H9 (cell line): ENCODE measurements around the gene MICAL3. TPM values are rescaled to one million over a fixed set of nuclear protein-coding genes. Genes with fewer than 3 reads are reported as not detected.

ENCODE experiments used
- DNase-seq: peaks from one replicate; pipeline ENCODE4 v3.0.0-alpha.2; 2017
- H2AFZ ChIP-seq: one replicate; pipeline ENCODE4 v1.6.1; 2013; ENCODE audit warnings: mild to moderate bottlenecking, low read length, control low read depth, moderate library complexity
- H2AK5ac ChIP-seq: 2 replicates; pipeline ENCODE4 v1.6.1; 2013; ENCODE audit warnings: low read length, control low read depth, mixed read lengths; ENCODE audit not compliant: insufficient read length
- H2BK120ac ChIP-seq: one replicate; pipeline ENCODE4 v1.6.1; 2013; ENCODE audit warnings: low read depth, mild to moderate bottlenecking, low read length, control low read depth, inconsistent platforms; ENCODE audit not compliant: poor library complexity, severe bottlenecking
- H2BK12ac ChIP-seq: 2 replicates; pipeline ENCODE4 v1.6.1; 2013; ENCODE audit warnings: low read length, control low read depth, mixed read lengths, low read depth; ENCODE audit not compliant: insufficient read length
- H2BK15ac ChIP-seq: 2 replicates; pipeline ENCODE4 v1.6.1; 2013; ENCODE audit warnings: low read depth, low read length, control low read depth
- H2BK20ac ChIP-seq: one replicate; pipeline ENCODE4 v1.6.1; 2013; ENCODE audit warnings: low read depth, mild to moderate bottlenecking, low read length, control low read depth, inconsistent platforms; ENCODE audit not compliant: poor library complexity, severe bottlenecking
- H2BK5ac ChIP-seq: 2 replicates; pipeline ENCODE4 v1.6.1; 2013; ENCODE audit warnings: low read length, control low read depth, mixed read lengths; ENCODE audit not compliant: insufficient read length
- H3K14ac ChIP-seq: 2 replicates; pipeline ENCODE4 v1.6.1; 2013; ENCODE audit warnings: low read length, control low read depth; ENCODE audit not compliant: insufficient read depth
- H3K18ac ChIP-seq: 2 replicates; pipeline ENCODE4 v1.6.1; 2013; ENCODE audit warnings: low read depth, mild to moderate bottlenecking, mixed read lengths, low read length, control low read depth; ENCODE audit not compliant: insufficient read length
- H3K23ac ChIP-seq: 2 replicates; pipeline ENCODE4 v1.6.1; 2013; ENCODE audit warnings: low read length, control low read depth, mixed read lengths, low read depth; ENCODE audit not compliant: insufficient read length
- H3K23me2 ChIP-seq: 2 replicates; pipeline ENCODE4 v1.6.1; 2013; ENCODE audit warnings: low read depth, mild to moderate bottlenecking, mixed read lengths, low read length, control low read depth; ENCODE audit not compliant: insufficient read length, poor library complexity, severe bottlenecking
- H3K27ac ChIP-seq: 2 replicates; pipeline ENCODE4 v1.5.1; 2013; ENCODE audit warnings: low read length, control low read depth, mixed read lengths, low read depth; ENCODE audit not compliant: insufficient read length
- H3K27me3 ChIP-seq: 2 replicates; pipeline ENCODE4 v1.6.1; 2013; ENCODE audit warnings: low read length, control low read depth, inconsistent platforms; ENCODE audit not compliant: insufficient read depth
- H3K4ac ChIP-seq: 2 replicates; pipeline ENCODE4 v1.6.1; 2013; ENCODE audit warnings: low read depth, mild to moderate bottlenecking, control low read depth, inconsistent platforms, low read length, moderate library complexity
- H3K4me1 ChIP-seq: 2 replicates; pipeline ENCODE4 v1.6.1; 2013; ENCODE audit warnings: low read length, control low read depth, inconsistent platforms; ENCODE audit not compliant: insufficient read depth
- H3K4me2 ChIP-seq: 2 replicates; pipeline ENCODE4 v1.6.1; 2013; ENCODE audit warnings: low read length, control low read depth, mixed read lengths; ENCODE audit not compliant: insufficient read length, insufficient read depth
- H3K56ac ChIP-seq: 2 replicates; pipeline ENCODE4 v1.6.1; 2013; ENCODE audit warnings: low read depth, mild to moderate bottlenecking, mixed read lengths, low read length, control low read depth; ENCODE audit not compliant: insufficient read length
- H3K79me1 ChIP-seq: 2 replicates; pipeline ENCODE4 v1.6.1; 2013; ENCODE audit warnings: low read depth, mild to moderate bottlenecking, moderate library complexity, low read length, control low read depth, inconsistent platforms; ENCODE audit not compliant: insufficient read depth, poor library complexity, severe bottlenecking
- H3K79me2 ChIP-seq: 2 replicates; pipeline ENCODE4 v1.6.1; 2013; ENCODE audit warnings: low read length, control low read depth, inconsistent platforms; ENCODE audit not compliant: insufficient read depth
- H3K9ac ChIP-seq: 2 replicates; pipeline ENCODE4 v1.6.1; 2013; ENCODE audit warnings: low read length, control low read depth, mixed read lengths; ENCODE audit not compliant: insufficient read length; ENCODE audit errors: extremely low read depth
- H3K9me3 ChIP-seq: one replicate; pipeline ENCODE4 v1.6.1; 2013; ENCODE audit warnings: low read depth, low read length, inconsistent platforms; ENCODE audit not compliant: control insufficient read depth
- H3T11ph ChIP-seq: one replicate; pipeline ENCODE4 v1.6.1; 2013; ENCODE audit warnings: mild to moderate bottlenecking, low read length, control low read depth, inconsistent platforms
- H4K20me1 ChIP-seq: one replicate; pipeline ENCODE4 v1.6.1; 2013; ENCODE audit not compliant: control insufficient read depth, insufficient read length, insufficient read depth
- H4K5ac ChIP-seq: 2 replicates; pipeline ENCODE4 v1.6.1; 2013; ENCODE audit warnings: low read depth, mild to moderate bottlenecking, mixed read lengths, low read length, control low read depth; ENCODE audit not compliant: insufficient read length
- H4K8ac ChIP-seq: replicated peaks from 2 replicates; pipeline ENCODE4 v1.6.1; 2013; ENCODE audit warnings: low read length, control low read depth, mixed read lengths, low read depth; ENCODE audit not compliant: insufficient read length
- H4K91ac ChIP-seq: 2 replicates; pipeline ENCODE4 v1.6.1; 2013; ENCODE audit warnings: low read depth, mild to moderate bottlenecking, moderate library complexity, mixed read lengths, low read length, control low read depth; ENCODE audit not compliant: insufficient read length
- H3K27ac Mint-ChIP-seq, 3 experiments: 2 replicates in 2 of 3; 3 replicates in 1 of 3; pipeline ENCODE4 v1.8.0; 2020 to 2021; ENCODE audit warnings: mixed read lengths in 3 of 3, mild to moderate bottlenecking in 1 of 3, moderate library complexity in 1 of 3
- H3K27me3 Mint-ChIP-seq: 2 replicates; pipeline ENCODE4 v1.8.0; 2021; ENCODE audit warnings: low read depth, mild to moderate bottlenecking, moderate library complexity, mixed read lengths
- H3K36me3 Mint-ChIP-seq, 3 experiments: 2 replicates in 2 of 3; 3 replicates in 1 of 3; pipeline ENCODE4 v1.8.0; 2020 to 2021; ENCODE audit warnings: low read depth in 3 of 3, mixed read lengths in 3 of 3; ENCODE audit not compliant: insufficient read depth in 1 of 3
- H3K4me1 Mint-ChIP-seq, 2 experiments: 2 replicates each; pipeline ENCODE4 v1.8.0; 2020; ENCODE audit warnings: mixed read lengths in 2 of 2
- H3K4me3 Mint-ChIP-seq, 2 experiments: 2 replicates in 1 of 2; 3 replicates in 1 of 2; pipeline ENCODE4 v1.8.0; 2020 to 2021; ENCODE audit warnings: mild to moderate bottlenecking in 2 of 2, mixed read lengths in 2 of 2, moderate library complexity in 1 of 2
- H3K9me3 Mint-ChIP-seq, 2 experiments: 2 replicates in 1 of 2; 3 replicates in 1 of 2; pipeline ENCODE4 v1.8.0; 2020; ENCODE audit warnings: mild to moderate bottlenecking in 2 of 2, mixed read lengths in 2 of 2, moderate library complexity in 1 of 2
- CTCF ChIP-seq: fragments of 200-600 bp; sonication (generic); conservative IDR thresholded peaks from 3 replicates; pipeline ENCODE4 v1.8.0; 2021; ENCODE audit warnings: antibody characterized with exemption, mild to moderate bottlenecking
- WGBS: extraction: QIAGEN DNeasy Blood & Tissue Kit; methylation state at CpG from one replicate; pipeline ENCODE4 v1.1.7; 2013; ENCODE audit warnings: missing lambda C conversion rate, low lambda C conversion rate, mixed read lengths; ENCODE audit not compliant: insufficient read length; ENCODE audit errors: extremely low coverage; 5-methylcytosine and 5-hydroxymethylcytosine counted together
- total RNA-seq: library from RNA; stranded (reverse); gene quantifications from 2 replicates; pipeline ENCODE4 v1.2.1, GENCODE V29; 2021

The MICAL3 gene
- total RNA-seq, 1 experiment from 2014 or later = 50.2 TPM

GRCh38 chr22:17829695-17830042 is 194.7 kb downstream of the MICAL3 start:
- TF ChIP-seq CTCF = no peak
- Histone ChIP-seq H2BK15ac (no peak overlapping the region), H2BK5ac (no peak overlapping the region), H2AK5ac (no peak overlapping the region), H3T11ph (no peak overlapping the region), H2BK12ac (no peak overlapping the region), H3K18ac (no peak overlapping the region), H4K91ac (no peak overlapping the region), H4K20me1 (peaks cover 2% of the 10 kb centered on the region), H2AFZ (no peak overlapping the region), H3K23ac (no peak overlapping the region), H3K4me2 (no peak overlapping the region), H3K9me3 (no peaks in the 10 kb centered on the region), H3K79me1 (no peaks in the 10 kb centered on the region), H2BK120ac (no peak overlapping the region), H3K9ac (no peak overlapping the region), H3K23me2 (no peaks in the 10 kb centered on the region), H3K14ac (no peak overlapping the region), H3K4ac (no peak overlapping the region), H3K79me2 (no peaks in the 10 kb centered on the region), H3K4me1 (no peaks in the 10 kb centered on the region), H4K8ac (no peak overlapping the region), H3K27me3 (no peaks in the 10 kb centered on the region), H3K27ac (no peak overlapping the region), H2BK20ac (no peak overlapping the region), H3K56ac (no peak overlapping the region), H4K5ac (no peak overlapping the region)
- peak overlapping the region in 1 of 3 experiments; percentile 82; a peak in 1 of 7 replicates for H3K27ac Mint-ChIP-seq
- peaks cover 5 to 14% (median 10%) of the 10 kb centered on the region in 3 experiments; a peak in 5 of 7 replicates for H3K36me3 Mint-ChIP-seq
- no CpG with 5 or more reads among the region's 5 CpGs for WGBS
- no peak overlapping the region for H3K4me3 Mint-ChIP-seq
- peaks cover 7% of the 10 kb centered on the region in 2 experiments; a peak in 2 of 4 replicates for H3K4me1 Mint-ChIP-seq
- H3K27me3 Mint-ChIP-seq = no peaks in the 10 kb centered on the region
- H3K9me3 Mint-ChIP-seq = no peaks in the 10 kb centered on the region
- DNase-seq = no peak
